Epithelial cell of esophagus (primary cell): ENCODE data around the gene HOXC12.

Experiments
- DNase-seq: peaks from one replicate; pipeline ENCODE4 v3.0.0; 2010; ENCODE audit warnings: low read depth
- H3K4me3 ChIP-seq: 2 replicates; pipeline ENCODE4 v1.5.1; 2011; ENCODE audit warnings: mild to moderate bottlenecking, low read length, control low read depth
- CTCF ChIP-seq: IDR thresholded peaks from 2 replicates; pipeline ENCODE4 v1.5.1; 2011; ENCODE audit warnings: low read depth, mild to moderate bottlenecking, low read length, control low read depth, inconsistent platforms; ENCODE audit not compliant: insufficient read depth; ENCODE audit errors: missing control alignments

Gene HOXC12

GRCh38 chr12:53982648-53983567 lies 28.2 kb downstream of the HOXC12 start:
- H3K4me3 ChIP-seq: no peak overlapping the region
- DNase-seq: no peak
- no peak for TF ChIP-seq CTCF

GRCh38 chr12:53983568-53983949 lies 28.9 kb downstream of the HOXC12 start:
- DNase-seq: no peak
- TF ChIP-seq CTCF: no peak
- no peak overlapping the region for H3K4me3 ChIP-seq

- DNase-seq: no peak
- H3K4me3 ChIP-seq: no peak overlapping the region
- TF ChIP-seq CTCF: no peak
Measured at GRCh38 chr12:53983950-53984572, 29.4 kb downstream of the HOXC12 start.

- TF ChIP-seq CTCF: peak; percentile 45
- no peak within 1 kb of the TSS for H3K4me3 ChIP-seq
- DNase-seq: peak; percentile 71
Measured at GRCh38 chr12:53984901-53985691, 30.4 kb downstream of the HOXC12 start, which contains the start of gene HOXC10. HOXC10 (plus strand) TSS chr12:53985146; CDS start chr12:53985260, 114 bp downstream.

- H3K4me3 ChIP-seq: no peak overlapping the region
- DNase-seq: no peak
- TF ChIP-seq CTCF: no peak
Measured at GRCh38 chr12:53985692-53985993, 30.9 kb downstream of the HOXC12 start.

- TF ChIP-seq CTCF: no peak
- no peak overlapping the region for H3K4me3 ChIP-seq
- DNase-seq: peak; percentile 26
Measured at GRCh38 chr12:53985994-53986685, 31.4 kb downstream of the HOXC12 start.
